NCI-H128 (cell line): ENCODE measurements around the gene CEP41.

ENCODE experiments used
- DNase-seq: peaks from one replicate; lab custom pipeline; 2025; ENCODE audit not compliant: unreplicated experiment; lab: John Stamatoyannopoulos, UW

CEP41 gene

DNA sequence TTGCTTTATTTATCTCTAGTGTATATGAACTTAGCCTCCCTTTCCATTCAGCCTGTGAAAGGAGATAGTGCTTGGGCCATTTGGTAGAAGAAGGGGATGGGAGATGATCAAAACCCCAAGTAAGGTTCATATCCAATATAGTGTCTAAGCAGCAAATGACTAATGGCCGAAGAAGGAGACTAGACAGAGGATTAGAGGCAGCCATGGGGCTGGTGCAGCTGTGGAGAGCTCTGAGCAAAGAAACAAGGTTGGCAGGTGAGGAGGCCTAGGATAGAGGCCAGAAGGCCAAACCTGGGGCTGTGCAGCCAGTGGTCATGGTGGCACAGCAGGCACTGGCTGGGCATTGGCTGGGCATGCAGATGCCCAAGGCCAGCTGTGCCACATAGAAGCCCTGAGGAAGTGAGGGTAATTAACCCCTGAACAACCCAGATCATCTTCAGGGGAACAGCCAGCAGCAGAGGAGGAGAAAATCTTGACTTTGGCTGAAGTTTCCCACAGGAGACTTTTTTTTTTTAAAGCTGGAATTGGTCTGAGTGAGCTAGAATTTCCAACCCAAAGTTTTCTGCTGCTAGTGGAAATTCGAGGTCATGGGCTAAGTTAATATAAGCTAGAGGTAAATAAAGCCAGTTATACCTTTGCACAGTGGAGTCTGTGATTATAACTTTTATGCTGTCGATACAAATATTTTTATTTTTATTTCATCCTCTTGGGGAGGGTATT is 70.8 kb downstream of the CEP41 start:
- no peak for DNase-seq

DNA sequence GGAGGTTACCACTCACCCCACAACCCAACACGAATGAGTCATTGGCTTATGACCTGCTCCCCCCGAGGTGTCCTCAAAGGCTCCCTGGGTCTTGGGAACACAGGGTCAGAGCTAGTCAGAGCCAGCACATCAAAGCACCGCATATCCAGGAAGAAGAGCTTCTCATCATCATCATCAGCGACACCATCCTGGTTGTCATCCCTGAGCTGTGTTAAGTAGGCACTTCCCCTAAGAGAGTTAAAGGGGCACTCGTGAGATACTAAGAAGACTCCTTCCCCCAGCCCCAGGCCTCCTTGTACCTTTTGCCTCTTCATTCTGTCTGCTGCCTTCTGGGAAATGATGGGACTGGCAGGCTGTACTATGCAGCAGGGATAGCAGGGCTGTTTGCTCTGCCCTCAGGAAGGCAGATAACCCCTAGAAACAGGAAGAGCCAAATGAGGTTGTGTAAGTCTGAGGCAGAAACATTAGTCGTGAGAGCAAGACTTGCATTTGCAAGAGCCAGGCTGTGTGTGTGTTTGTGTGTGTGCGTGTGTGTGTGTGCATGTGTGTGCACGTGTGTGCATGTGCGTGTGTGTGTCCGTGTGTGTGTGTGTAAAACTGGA is 71.6 kb downstream of the CEP41 start:
- no peak for DNase-seq

DNA sequence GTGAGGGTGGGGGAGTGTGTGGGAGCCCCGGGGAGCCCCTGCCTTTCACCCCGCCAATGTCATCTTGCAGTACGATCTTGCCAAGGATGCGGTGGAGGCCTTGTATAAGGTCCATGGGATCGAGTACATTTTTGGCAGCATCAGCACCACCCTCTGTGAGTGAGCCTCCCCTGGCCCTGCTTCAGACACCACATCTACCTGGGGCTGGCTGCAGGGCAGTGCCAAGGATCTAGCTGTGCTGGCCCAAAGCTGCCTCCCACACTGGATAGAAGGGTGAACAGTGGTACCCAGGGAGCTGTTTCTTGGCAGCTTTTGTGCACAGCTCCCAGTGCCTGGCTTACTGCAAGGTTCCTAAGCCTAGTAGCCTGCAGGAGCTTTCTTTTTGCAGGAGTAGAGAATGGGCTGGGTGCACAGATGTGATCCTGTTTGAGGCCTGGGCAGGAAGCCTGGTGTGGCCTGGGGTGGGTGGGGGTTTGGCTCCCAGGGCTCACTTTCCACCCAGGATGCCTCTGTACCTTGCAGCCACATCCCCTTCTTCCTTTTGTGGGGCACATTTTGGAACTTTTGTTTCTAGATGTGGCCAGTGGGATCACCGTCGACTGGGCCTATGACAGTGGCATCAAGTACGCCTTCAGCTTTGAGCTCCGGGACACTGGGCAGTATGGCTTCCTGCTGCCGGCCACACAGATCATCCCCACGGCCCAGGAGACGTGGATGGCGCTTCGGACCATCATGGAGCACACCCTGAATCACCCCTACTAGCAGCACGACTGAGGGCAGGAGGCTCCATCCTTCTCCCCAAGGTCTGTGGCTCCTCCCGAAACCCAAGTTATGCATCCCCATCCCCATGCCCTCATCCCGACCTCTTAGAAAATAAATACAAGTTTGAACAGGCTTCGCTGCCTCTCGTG is 72.7 kb downstream of the CEP41 start:
- DNase-seq: no peak

DNA sequence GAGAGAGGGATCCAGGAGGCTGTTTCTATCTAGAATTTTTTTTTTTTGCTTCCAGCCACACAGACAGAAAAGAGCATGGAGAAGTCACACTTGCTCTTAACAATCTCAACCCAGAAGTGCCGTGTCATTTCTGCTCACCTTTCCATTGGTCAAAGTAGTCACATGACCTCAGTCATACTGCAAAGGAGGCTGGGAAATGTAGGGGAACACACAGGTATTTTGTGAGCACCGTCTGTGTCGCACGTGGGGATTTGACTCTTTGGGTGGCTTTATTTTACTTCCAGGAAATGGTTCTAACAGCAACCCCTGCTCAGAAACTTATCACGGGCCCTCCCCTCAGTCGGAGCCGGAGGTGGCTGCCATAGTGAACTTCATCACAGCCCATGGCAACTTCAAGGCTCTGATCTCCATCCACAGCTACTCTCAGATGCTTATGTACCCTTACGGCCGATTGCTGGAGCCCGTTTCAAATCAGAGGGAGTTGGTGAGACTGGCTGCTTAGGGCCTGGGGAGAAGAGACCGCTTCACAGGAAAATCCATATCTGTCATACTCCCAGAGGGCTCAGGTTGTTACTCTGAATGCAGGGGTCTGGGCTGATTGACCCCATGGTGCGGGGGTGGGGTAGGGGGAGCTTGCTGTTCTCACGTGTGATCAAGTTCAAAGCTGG is 73.6 kb downstream of the CEP41 start:
- DNase-seq: no peak

DNA sequence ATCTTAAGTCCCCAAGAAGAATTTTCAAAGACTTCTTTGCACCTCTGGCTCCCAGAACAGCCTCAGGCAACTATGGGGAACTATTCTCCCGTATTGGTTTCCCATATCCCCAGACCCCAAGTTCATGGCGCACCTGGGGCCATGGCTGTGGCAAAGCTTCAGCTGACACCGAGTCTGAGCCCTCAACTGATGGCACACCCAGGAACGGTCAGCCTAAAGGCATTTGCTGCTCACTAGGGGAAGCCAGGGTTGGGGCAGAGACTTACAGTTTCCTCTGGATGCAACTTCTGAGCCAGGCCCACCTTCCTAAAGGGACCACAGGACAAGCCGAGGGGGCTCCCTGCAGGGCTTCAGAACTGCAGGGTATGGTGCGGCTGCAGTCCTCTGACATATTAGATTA is 74.3 kb downstream of the CEP41 start:
- DNase-seq: no peak

DNA sequence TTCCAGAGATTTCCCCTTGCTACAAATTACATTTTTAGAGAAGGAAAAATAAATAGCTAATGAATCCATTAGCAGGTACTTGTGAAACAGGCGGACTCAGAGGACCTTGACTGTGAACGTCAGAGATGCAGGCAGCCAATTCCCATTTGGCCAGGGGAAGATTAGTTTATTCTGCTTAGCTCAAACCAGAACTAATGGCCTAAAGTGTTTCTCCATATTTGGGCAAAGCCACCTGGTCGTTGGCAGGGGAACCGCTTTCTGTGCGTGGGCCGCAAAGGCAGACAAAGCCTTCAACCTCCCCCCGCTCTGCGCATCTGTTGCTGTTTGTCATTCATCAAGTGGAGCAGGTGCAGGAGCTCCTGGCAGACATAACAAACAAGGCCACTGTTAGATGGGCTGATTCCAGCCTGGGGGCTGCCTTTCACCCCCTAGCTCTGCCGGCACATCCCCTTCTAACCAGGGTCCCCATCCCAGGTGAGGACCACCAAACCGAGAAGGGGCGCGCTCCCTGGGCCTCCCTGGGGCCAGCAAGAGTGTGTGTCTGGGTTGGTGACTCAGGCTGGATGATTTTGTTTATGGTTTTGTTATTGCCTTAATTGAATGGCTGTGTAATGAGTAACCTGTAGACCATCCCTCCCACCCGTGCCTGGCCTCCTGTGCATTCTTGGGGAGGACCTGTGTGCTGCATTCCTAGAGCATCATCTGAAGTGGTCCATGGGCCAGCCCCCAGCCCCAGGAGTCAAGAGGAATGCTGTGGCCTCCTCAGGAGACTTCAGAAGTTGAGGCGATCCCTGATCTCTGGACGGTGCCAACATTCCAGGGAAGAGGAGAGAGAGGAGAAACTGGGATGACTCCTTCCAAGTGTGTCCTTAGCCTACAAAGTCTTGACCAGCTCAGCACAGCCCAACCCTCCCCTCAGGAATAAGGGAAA is 75.0 kb downstream of the CEP41 start:
- DNase-seq: peak; percentile 99

DNA sequence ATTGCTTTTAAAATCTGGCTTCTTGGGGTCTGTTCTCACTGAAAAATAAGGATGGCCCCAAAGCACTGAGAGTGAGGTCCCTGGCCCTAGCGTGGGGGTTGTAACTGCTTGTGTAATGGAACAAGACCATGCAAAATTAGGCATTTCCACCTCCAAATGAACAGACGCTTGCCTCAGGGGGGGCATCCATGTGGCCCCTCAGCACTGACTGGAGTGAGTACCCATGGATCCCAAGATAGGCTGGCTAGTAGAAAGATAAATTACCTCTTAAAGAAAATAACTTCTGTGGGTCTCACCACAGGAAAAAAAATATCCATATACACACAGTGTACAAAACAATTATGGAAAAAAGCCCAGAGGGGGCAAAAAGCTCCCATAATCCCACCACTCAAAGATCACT is 75.7 kb downstream of the CEP41 start:
- DNase-seq: no peak

DNA sequence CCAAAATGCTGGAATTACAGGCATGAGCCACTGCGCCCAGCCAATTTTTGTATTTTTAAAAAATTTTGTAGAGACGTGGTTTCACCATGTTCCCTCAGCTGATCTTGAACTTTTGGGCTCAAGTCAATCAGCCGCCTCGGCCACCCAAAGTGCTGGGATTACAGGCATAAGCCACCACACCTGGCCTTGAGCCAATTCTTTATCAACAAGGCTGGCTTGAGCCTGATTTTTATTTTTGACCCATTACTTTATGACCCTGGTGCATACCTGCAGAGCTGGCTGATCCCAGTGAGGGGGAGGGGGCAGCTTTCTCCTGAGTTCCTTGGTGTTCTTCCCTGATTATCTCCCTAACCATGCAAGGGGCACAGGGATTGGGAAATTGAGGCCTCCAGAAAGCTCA is 76.4 kb downstream of the CEP41 start:
- no peak for DNase-seq

DNA sequence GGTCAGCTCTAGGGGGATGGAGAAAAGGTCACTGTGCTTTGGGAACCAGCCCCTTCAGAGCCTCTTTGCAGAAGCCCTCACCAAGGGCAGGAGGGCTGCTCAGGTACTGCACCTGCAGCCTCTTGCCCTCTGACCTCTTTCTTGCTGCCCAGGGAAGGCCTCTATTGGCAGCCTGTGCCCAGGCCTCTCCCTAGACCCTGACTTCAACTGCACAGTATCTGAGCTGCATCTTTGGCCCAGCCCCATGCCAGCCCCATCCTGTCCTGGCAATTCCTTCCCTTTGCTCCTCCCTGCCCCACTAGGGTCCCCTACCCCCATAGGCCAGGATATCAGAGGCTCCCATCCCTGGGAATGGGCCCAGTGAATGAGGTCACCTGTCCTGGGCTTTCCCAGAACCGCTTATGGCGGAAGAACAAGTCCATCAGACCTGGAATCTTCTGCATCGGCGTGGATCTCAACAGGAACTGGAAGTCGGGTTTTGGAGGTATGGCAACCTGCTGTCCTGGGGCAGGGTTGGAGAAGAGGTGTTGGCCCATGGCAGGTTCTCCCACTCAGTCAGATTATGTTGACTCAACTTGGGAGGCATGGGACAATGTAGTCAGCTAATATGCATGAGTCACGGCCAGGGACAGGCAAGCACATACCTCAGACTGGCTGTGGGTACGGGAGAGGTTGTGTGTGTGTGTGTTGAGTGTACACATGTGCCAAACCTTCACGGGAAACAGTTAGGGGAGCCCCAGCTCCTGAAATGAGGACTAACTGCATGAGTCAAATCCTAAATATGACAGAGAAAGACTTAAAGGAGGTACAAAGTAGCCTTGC is 77.6 kb downstream of the CEP41 start:
- no peak for DNase-seq

DNA sequence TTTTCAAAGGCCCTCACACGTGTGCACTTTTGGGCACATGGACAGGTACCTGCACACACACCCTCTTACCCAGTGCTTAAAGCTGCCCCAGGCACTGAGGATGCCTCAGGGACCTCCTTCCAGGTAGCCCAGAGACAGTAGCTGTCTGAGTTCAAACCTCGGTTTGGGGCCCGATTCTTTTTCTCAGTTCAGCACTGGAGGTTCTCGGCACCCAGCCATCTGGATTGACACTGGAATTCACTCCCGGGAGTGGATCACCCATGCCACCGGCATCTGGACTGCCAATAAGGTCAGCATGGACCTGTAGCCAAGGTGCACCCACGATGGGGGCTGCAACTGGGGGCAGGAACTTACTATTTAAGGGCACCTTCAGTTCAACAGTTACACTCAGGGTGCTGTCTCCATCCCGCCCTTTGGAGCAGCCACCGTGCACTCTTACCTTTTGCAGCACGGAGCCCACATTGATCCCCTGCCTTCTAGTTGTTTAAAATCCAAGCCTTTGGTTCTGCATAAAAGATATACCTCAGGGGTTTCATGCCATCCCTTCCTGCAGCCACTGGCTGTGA is 78.5 kb downstream of the CEP41 start:
- no peak for DNase-seq

DNA sequence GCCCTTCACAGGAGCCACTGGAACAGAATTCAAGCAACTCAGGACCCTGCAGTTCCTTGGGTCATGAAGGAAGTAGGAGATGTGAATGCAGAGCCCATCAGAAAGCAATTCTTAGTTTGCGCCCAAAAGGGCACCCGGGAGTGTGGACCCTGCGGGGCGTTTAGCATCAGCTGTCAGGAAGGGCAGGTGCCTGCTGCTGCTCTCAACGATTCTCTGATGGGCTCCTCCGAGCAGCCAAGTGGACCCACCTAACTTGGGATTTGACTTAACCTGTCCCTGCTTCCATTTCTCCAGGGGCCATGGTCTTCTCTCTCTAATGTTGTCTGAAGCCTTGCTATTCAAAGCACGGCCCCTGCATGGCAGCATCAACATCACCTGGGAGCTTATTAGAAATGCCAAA is 79.1 kb downstream of the CEP41 start:
- no peak for DNase-seq

DNA sequence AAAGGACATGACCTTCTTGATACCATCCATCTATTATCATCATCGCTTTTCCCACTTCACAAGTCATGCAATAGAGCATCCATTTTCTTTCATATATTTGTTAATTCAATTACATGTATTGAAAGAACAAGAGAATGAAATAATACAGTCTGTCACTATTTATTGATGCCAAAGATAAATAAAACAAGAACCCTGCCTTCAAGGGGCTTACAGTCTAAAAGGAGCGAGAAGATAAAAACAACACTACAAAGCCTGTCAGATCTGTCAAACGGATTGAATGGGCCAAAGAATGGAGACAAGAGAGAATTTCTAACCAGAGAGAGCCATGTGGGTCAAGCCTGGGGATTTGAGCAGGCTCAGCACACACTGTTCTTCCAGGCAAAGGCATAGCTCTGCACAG is 80.3 kb downstream of the CEP41 start:
- DNase-seq: no peak

DNA sequence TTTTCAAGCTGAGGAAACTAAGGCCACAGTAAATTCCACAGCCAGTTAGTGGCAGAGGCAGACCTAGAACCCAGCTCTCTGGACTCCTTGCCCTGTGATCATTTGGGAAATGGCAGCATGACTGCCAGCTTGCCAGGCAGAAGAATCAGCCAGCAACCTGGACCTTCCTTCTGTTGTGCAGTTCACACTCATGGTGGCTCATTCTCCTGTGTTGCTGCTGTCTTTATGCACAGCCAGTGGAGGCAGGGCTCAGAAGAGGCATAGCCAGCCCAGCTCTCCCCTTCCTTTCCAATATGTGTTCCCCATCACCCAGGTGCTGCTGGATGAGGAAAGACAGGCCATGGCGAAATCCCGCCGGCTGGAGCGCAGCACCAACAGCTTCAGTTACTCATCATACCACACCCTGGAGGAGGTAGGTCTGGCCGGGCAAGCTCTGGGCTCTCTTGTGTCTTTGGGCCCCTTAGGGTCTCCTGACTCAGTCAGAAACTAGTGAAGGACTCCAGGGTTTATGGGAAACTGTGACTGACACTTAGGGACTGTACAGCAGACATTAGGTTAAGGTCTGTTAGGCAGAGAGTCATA is 81.4 kb downstream of the CEP41 start:
- DNase-seq: no peak

DNA sequence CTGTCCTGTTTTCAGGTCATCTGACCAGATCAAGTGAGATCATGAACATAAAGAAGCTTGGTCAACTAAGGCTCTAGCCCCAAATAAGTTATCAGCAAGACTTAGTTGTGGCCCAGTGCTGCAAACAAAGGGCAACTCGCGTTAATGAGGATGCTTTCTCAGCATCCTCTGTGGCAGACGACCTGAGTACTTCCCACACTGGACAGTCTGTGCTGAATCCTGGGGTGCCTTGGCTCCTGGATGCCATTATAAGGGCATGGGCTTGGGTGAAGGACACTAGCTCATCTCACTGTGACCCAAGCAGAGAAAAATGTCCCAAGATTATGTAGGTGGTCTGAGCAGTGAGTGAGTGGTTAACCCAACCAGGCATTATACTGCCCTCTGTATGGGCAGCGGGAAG is 82.3 kb downstream of the CEP41 start:
- DNase-seq: no peak

DNA sequence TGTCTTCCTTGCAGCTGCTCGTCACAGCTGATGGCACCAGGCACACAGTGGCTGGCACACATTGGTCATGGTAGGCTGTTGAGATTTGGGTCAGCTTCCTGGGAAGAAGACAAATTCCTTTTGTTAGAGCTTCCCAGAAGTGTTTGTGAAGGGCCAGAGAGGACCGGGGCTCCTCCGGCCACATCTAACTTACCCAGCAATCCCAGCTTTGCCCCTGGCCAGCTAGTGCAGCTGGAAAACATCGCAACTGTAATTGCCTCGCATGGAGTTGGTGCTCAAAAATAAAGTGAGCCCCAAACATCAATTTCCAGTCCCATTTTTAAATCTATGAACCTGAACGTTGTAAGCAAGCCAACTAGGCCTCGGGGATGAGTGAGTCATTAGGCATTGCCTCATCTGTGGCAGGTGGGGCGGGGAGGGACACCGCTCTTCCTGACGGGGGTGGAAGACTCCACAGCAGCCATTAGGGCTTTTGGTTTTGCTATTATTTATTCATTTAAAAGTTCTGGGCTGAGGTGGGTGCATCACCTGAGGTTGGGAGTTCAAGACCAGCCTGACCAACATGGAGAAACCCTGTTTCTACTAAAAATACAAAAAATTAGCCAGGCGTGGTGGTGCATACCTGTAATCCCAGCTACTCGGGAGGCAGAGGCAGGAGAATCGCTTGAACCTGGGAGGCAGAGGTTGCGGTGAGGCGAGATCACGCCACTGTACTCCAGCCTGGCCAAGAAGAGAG is 83.8 kb downstream of the CEP41 start:
- DNase-seq: no peak

DNA sequence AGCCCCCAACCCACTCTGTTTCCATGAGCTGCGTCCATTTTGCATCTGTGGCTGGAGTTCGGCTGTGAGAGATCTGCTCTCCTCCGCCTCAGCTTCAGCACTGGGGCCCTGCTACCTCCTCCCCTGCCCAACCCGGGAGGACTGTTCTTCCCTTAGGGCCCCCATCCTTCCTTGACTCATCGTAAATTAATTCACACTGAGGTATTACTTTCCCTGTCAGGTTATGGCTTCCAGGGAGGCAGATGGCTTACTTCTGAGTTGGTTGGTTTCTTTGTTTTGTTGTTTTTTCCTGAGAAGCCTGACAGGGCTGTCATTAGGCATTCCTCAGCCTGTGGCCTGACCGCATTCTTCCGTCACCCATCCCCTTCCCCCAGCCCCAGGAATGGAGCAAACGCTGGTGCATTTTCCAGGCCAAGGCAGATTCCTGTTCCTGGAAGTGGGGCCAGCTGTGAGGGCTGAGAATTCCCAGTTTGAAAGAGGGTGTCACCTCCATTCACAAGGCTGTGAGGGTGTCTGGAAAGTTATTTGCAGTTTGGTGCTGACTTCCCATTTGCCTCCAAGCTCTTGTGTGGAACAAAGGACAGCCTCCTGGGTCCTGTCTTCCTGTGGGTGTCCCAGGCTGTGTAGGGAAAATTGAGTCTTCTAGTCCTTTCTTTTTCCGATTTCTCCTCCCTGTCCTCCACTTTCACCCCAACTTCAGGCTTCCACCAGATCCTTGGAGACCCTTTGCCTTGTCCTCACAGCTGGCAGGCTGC is 84.5 kb downstream of the CEP41 start:
- no peak for DNase-seq

DNA sequence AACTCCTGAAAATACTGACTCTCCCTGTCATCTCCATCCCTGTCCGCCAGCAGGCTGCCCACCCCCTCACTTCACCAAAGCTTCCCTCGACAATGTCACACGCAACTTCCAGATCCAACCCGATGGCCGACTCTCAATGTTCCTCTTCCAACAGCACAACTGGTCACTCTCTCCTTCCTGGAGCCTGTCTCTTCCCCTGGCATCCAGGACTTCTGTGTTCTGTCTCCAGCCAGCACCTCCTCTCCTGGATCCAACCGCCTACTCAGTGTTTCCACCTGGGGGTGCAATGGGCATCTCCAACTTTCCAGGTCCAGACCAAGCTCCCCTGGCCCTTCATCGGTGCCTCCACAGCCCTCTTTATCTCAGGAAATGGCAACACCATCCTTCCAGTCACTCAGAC is 87.6 kb downstream of the CEP41 start:
- DNase-seq: peak; percentile 16
